Uterus (tissue), 4 donors: ENCODE results near the gene MAN2A1. TPM values are rescaled to one million over a fixed set of nuclear protein-coding genes. Genes with fewer than 3 reads are reported as not detected.
"Not testable (repeated sequence)": the region's sequence is repeated elsewhere in the genome, so short reads cannot be mapped to it uniquely, and the experiment has no call there.

Source experiments
- DNase-seq, 2 donors: peaks; one replicate each; pipeline ENCODE4 v3.0.0-alpha.2; 2019 to 2020
- H3K27ac ChIP-seq, 2 donors: fragments of 200-600 bp; sonication (generic); 1 replicate in 1 of 2; 2 replicates in 1 of 2; pipeline ENCODE4 v1.5.1; 2016 to 2018
- H3K27me3 ChIP-seq, 2 donors: fragments of 200-600 bp; sonication (generic); one replicate each; pipeline ENCODE4 v1.5.1; 2018 to 2019; ENCODE audit warnings: control low read depth in 1 of 2
- H3K36me3 ChIP-seq, 2 donors: fragments of 200-600 bp; sonication (generic); one replicate each; pipeline ENCODE4 v1.5.1; 2019; ENCODE audit warnings: control low read depth in 1 of 2
- H3K4me1 ChIP-seq, 2 donors: fragments of 200-600 bp; sonication (generic); one replicate each; pipeline ENCODE4 v1.5.1; 2018 to 2019; ENCODE audit warnings: control low read depth in 1 of 2
- H3K4me3 ChIP-seq, 2 donors: fragments of 200-600 bp; sonication (generic); 1 replicate in 1 of 2; 2 replicates in 1 of 2; pipeline ENCODE4 v1.5.1; 2018 to 2019; ENCODE audit warnings: mild to moderate bottlenecking in 1 of 2
- H3K9me3 ChIP-seq, 2 donors: fragments of 200-600 bp; sonication (generic); one replicate each; pipeline ENCODE4 v1.5.1; 2019; ENCODE audit warnings: control low read depth in 1 of 2
- POLR2A ChIP-seq, 2 donors: fragments of 450-650 bp; IDR thresholded peaks; one replicate each; pipeline ENCODE4 v1.6.1; 2016; ENCODE audit warnings: antibody characterized with exemption in 2 of 2, mild to moderate bottlenecking in 1 of 2, moderate library complexity in 1 of 2
- intact Hi-C: fragments of 100-400 bp; cut with DNase I; formaldehyde crosslinking; loops from one replicate; pipeline ENCODE4 v1.15.1; 2023; ENCODE audit warnings: low total_unique reads
- total RNA-seq, 4 donors: library from RNA; depleted of rRNA in 3 of 4; stranded (reverse); fragments of >200 nt in 3 of 4; gene quantifications; one replicate each; pipeline versions ENCODE4 v1.1.0 to v1.2.4, GENCODE V29; 2014 to 2023
- TF ChIP-seq, protein P1 (sequence below), 4 experiments: fragments of 200-600 bp in 2 of 4; fragments of 450-650 bp in 2 of 4; sonication (generic) in 2 of 4; IDR thresholded peaks; one replicate each; pipeline ENCODE4 v1.5.1; 2016 to 2019; ENCODE audit warnings: antibody characterized with exemption in 4 of 4, mild to moderate bottlenecking in 2 of 4, moderate library complexity in 1 of 4
- donor health status: DM: yes; HTN: yes; CAD: no.

Gene MAN2A1
- total RNA-seq, 4 donors from 2014 or later: 22.8 to 109 (median 40.6) TPM

DNA sequence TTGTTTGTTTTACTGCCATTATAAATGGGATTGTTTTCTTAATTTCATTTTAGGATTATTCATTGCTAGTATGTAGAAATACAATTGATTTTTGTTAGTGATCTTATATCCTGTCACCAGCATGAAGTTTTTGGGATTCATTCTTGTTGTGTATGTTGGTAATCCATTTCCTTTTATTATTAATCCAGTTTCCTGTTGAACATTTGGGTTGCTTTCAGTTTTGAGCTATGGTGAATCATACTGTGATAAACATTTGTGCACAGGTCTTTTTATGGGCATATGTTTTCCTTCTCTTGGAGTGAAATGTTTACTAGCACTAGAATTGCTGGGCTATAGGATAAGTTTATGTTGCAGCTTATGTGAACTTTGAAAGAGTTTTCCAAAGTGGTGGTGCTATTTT, 69.6 kb downstream of the MAN2A1 start:
- Histone ChIP-seq H3K9me3 (no peaks in the 10 kb centered on the region), H3K4me1 (no peaks in the 10 kb centered on the region), H3K4me3 (no peak overlapping the region), H3K27ac (no peak overlapping the region), H3K27me3 (no peaks in the 10 kb centered on the region), H3K36me3 (no peaks in the 10 kb centered on the region)
- TF ChIP-seq POLR2A (IDR thresholded peaks at IDR 0.05): no peak
- TF ChIP-seq, protein P1, sequence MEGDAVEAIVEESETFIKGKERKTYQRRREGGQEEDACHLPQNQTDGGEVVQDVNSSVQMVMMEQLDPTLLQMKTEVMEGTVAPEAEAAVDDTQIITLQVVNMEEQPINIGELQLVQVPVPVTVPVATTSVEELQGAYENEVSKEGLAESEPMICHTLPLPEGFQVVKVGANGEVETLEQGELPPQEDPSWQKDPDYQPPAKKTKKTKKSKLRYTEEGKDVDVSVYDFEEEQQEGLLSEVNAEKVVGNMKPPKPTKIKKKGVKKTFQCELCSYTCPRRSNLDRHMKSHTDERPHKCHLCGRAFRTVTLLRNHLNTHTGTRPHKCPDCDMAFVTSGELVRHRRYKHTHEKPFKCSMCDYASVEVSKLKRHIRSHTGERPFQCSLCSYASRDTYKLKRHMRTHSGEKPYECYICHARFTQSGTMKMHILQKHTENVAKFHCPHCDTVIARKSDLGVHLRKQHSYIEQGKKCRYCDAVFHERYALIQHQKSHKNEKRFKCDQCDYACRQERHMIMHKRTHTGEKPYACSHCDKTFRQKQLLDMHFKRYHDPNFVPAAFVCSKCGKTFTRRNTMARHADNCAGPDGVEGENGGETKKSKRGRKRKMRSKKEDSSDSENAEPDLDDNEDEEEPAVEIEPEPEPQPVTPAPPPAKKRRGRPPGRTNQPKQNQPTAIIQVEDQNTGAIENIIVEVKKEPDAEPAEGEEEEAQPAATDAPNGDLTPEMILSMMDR (IDR thresholded peaks at IDR 0.05): no peak
- no peak for DNase-seq
- intact Hi-C loops: no loop called here

DNA sequence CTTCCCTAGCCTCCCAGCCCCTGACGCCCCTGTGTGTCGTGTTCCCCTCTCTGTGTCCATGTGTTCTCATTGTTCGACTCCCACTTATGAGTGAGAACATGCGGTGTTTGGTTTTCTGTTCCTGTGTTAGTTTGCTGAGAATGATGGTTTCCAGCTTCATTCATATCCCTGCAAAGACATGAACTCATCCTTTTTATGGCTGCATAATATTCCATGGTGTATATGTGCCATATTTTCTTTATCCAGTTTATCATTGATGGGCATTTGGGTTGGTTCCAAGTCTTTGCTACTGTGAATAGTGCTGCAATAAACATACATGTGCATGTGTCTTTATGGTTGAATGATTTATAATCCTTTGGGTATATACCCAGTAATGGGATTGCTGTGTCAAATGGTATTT, 70.4 kb downstream of the MAN2A1 start:
- H3K9me3 ChIP-seq, H3K27me3 ChIP-seq, H3K4me3 ChIP-seq, H3K36me3 ChIP-seq, H3K4me1 ChIP-seq, intact Hi-C loops, DNase-seq, H3K27ac ChIP-seq: not testable (repeated sequence)

DNA sequence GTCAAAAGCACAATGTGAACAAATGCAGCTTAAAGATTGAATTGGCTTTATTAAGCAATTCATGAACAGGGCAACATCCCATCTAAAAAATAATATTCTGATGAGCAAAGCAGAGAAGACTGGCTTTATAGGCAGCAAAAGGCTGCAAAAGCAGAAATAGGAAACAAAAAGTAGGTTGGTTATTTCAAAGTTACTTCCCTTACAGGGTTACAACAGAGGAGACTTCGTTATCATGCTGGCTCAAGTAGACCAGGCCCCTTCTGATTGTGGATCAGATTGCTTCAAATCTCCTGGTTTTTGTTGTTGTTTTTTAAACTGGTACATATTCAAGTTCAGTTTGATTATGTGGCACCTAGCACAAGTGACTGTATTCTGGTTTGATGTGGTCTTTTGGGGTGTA, 73.1 kb downstream of the MAN2A1 start:
- TF ChIP-seq, protein P1 (IDR thresholded peaks at IDR 0.05): no peak
- no peak for TF ChIP-seq POLR2A (IDR thresholded peaks at IDR 0.05)
- H3K9me3 ChIP-seq: no peaks in the 10 kb centered on the region
- H3K27ac ChIP-seq: no peak overlapping the region
- intact Hi-C loops: no loop called here
- no peaks in the 10 kb centered on the region for H3K4me1 ChIP-seq
- DNase-seq: no peak
- H3K36me3 ChIP-seq: no peaks in the 10 kb centered on the region
- no peak overlapping the region for H3K4me3 ChIP-seq
- no peaks in the 10 kb centered on the region for H3K27me3 ChIP-seq

DNA sequence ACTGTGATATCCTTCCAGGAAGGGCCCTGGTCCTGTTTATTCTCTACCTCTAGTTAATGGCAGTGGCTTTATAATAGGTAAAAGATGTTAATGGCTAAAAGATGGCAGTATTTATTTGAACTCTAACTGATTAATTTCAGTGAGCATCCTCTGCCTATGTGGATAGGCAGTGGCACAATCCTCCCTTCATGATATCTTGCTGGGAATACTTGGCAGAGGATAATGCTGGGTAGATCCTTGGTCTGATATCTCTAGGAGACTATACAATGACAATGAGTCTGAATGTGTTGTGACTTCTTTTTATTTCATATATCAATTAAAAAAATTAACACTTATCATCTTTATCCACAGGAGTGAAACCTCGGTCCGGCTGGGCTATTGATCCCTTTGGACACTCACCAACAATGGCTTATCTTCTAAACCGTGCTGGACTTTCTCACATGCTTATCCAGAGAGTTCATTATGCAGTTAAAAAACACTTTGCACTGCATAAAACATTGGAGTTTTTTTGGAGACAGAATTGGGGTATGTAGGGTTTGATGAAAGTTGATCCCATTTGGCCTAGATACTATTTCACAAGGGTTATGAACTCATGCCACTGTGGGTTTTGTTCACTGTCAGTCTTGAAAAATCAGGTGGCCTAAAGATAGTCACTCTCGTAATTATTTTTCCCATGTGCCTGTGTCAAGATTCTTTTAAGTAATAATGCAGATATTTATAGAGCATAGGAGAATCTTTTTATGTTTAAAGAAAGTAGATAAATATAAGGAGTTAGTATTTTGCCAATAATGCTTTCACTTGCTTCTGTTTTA, 77.7 kb downstream of the MAN2A1 start:
- intact Hi-C loops: no loop called here
- no peaks in the 10 kb centered on the region for H3K36me3 ChIP-seq
- no peaks in the 10 kb centered on the region for H3K4me1 ChIP-seq
- H3K27me3 ChIP-seq: no peaks in the 10 kb centered on the region
- no peak overlapping the region for H3K4me3 ChIP-seq
- DNase-seq: no peak
- TF ChIP-seq, protein P1 (IDR thresholded peaks at IDR 0.05): no peak
- no peak for TF ChIP-seq POLR2A (IDR thresholded peaks at IDR 0.05)
- H3K27ac ChIP-seq: no peak overlapping the region
- no peaks in the 10 kb centered on the region for H3K9me3 ChIP-seq

DNA sequence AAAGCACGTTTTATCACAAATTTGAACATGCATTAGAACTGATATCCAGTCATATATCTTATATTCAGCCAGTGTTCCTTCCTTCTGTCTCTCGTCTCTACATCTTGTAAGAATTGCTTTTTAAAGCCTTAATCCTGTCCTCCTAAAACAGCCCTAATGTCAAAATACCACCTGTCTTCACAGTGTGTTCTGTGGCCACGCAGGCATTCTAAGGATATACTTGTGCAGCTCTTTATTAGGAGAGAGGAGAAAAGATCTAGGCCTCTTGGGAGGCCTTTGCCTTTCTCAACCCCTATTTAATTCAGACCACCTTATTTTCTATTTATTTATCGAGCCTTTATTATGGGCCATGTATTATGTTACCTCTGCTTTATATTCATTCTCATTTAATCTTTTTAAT, 78.3 kb downstream of the MAN2A1 start:
- Histone ChIP-seq H3K9me3 (no peaks in the 10 kb centered on the region), H3K27me3 (no peaks in the 10 kb centered on the region), H3K36me3 (no peaks in the 10 kb centered on the region), H3K4me3 (no peak overlapping the region), H3K27ac (no peak overlapping the region), H3K4me1 (no peaks in the 10 kb centered on the region)
- intact Hi-C loops: no loop called here
- TF ChIP-seq, protein P1 (IDR thresholded peaks at IDR 0.05): no peak
- TF ChIP-seq POLR2A (IDR thresholded peaks at IDR 0.05): no peak
- no peak for DNase-seq
